HFFc6 (cell line): Measurements from ENCODE around the gene KRT80. TPM values are rescaled to one million over a fixed set of nuclear protein-coding genes. Genes with fewer than 3 reads are reported as not detected.
A peak's percentile ranks its signal among the peaks of the same experiment; 100 is the strongest.

Source experiments
- DNase-seq: peaks from one replicate; pipeline ENCODE4 v3.0.0-alpha.2; 2018
- H3K27ac Mint-ChIP-seq: 2 replicates; pipeline ENCODE4 v1.8.0; 2020; ENCODE audit warnings: mild to moderate bottlenecking, mixed read lengths
- H3K27me3 Mint-ChIP-seq: 2 replicates; pipeline ENCODE4 v1.8.0; 2021; ENCODE audit warnings: mild to moderate bottlenecking, moderate library complexity, mixed read lengths; ENCODE audit not compliant: insufficient read depth
- H3K36me3 Mint-ChIP-seq: 2 replicates; pipeline ENCODE4 v1.8.0; 2021; ENCODE audit warnings: low read depth, mixed read lengths
- H3K4me1 Mint-ChIP-seq: 2 replicates; pipeline ENCODE4 v1.8.0; 2020; ENCODE audit warnings: low read depth, mixed read lengths
- H3K4me3 Mint-ChIP-seq: 2 replicates; pipeline ENCODE4 v1.8.0; 2020; ENCODE audit warnings: mild to moderate bottlenecking, moderate library complexity, mixed read lengths
- H3K9me3 Mint-ChIP-seq: 2 replicates; pipeline ENCODE4 v1.8.0; 2020; ENCODE audit warnings: mild to moderate bottlenecking, mixed read lengths
- CTCF ChIP-seq: fragments of 200-600 bp; sonication (generic); IDR thresholded peaks from 2 replicates; pipeline ENCODE4 v1.5.0; 2021; ENCODE audit warnings: antibody characterized with exemption, mild to moderate bottlenecking
- total RNA-seq, 6 experiments: library from RNA; stranded (reverse); fragmentation: NEBNext Ultra II Directional; extraction: Animal tissue kit (Norgen Biotek cat#: 25700); gene quantifications; 2 replicates in 1 of 6; 3 replicates in 5 of 6; pipeline ENCODE4 v1.2.3, GENCODE V29; 2021

KRT80 gene
- total RNA-seq, 6 experiments from 2014 or later: 2.3 to 3.7 (median 2.8) TPM

GRCh38 chr12:52212701-52213563 is 21.1 kb upstream of the KRT80 start:
- Mint-ChIP-seq H3K27ac (no peak overlapping the region), H3K4me3 (no peak overlapping the region), H3K4me1 (peaks cover 63% of the 10 kb centered on the region), H3K36me3 (no peaks in the 10 kb centered on the region), H3K27me3 (peaks cover 2% of the 10 kb centered on the region; the same call in 1 of the 2 replicates), H3K9me3 (no peaks in the 10 kb centered on the region)
- no peak for DNase-seq
- no peak for TF ChIP-seq CTCF

- Mint-ChIP-seq H3K36me3 (no peaks in the 10 kb centered on the region), H3K4me3 (no peak overlapping the region), H3K9me3 (no peaks in the 10 kb centered on the region), H3K4me1 (peaks cover 73% of the 10 kb centered on the region), H3K27me3 (peaks cover 2% of the 10 kb centered on the region; the same call in 1 of the 2 replicates), H3K27ac (no peak overlapping the region)
- no peak for DNase-seq
- no peak for TF ChIP-seq CTCF
Measured at GRCh38 chr12:52211716-52212585, 20.1 kb upstream of the KRT80 start.

- Mint-ChIP-seq H3K9me3 (no peaks in the 10 kb centered on the region), H3K36me3 (no peaks in the 10 kb centered on the region), H3K4me1 (peaks cover 74% of the 10 kb centered on the region), H3K4me3 (no peak overlapping the region), H3K27me3 (peaks cover 2% of the 10 kb centered on the region; the same call in 1 of the 2 replicates), H3K27ac (peak overlapping the region; percentile 64)
- TF ChIP-seq CTCF: no peak
- no peak for DNase-seq
Measured at GRCh38 chr12:52210925-52211650, 19.3 kb upstream of the KRT80 start.

GRCh38 chr12:52210186-52210924 is 18.5 kb upstream of the KRT80 start:
- Mint-ChIP-seq H3K36me3 (no peaks in the 10 kb centered on the region), H3K9me3 (no peaks in the 10 kb centered on the region), H3K4me3 (no peak overlapping the region), H3K4me1 (peaks cover 74% of the 10 kb centered on the region), H3K27me3 (peaks cover 2% of the 10 kb centered on the region; the same call in 1 of the 2 replicates), H3K27ac (peak overlapping the region; percentile 64)
- DNase-seq: peak; percentile 38
- TF ChIP-seq CTCF: no peak

- Mint-ChIP-seq H3K4me1 (peaks cover 82% of the 10 kb centered on the region), H3K27ac (no peak overlapping the region), H3K36me3 (no peaks in the 10 kb centered on the region)
Measured at GRCh38 chr12:52209321-52209720, 17.5 kb upstream of the KRT80 start.

More at GRCh38 chr12:52209321-52209720, 17.5 kb upstream of the KRT80 start:
- DNase-seq: no peak
- peaks cover 2% of the 10 kb centered on the region; the same call in 1 of the 2 replicates for H3K27me3 Mint-ChIP-seq
- H3K9me3 Mint-ChIP-seq: no peaks in the 10 kb centered on the region
- no peak for TF ChIP-seq CTCF
- no peak overlapping the region for H3K4me3 Mint-ChIP-seq
